UCSD-AML1 (cell line): ENCODE measurements around the gene LAIR2.
"Not testable (repeated sequence)": the region's sequence is repeated elsewhere in the genome, so short reads cannot be mapped to it uniquely, and the experiment has no call there.

ENCODE experiments used
- DNase-seq: peaks from one replicate; lab custom pipeline; 2025; ENCODE audit not compliant: unreplicated experiment; lab: John Stamatoyannopoulos, UW

The LAIR2 gene

DNA sequence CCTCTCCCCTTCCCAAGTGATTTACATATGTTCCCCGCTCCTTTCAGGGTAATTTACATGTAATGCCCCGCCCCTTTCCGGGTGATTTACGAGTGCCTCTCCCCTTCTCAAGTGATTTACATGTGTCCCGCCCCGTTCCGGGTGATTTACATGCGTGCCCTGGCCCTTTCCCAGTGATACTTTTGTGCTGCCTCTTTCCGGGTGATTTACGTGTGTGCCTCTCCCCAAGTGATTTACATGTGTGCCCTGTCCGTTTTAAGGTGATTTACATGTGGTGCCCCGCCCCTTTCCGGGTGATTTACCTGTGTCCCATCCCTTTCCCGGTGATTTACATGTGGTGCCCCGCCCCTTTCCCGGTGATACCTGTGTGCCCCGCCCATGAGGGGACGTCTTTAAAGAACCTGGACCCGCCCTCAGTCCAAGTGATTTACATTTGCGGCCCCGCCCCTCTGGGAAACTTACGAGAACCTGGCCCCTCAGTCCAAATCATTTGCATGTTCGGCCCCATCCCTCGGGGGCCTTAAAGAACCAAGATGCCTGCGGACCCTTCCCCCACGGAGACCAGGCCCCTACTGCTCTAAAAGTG, 38.5 kb upstream of the LAIR2 start:
- peak; percentile 87 for DNase-seq

DNA sequence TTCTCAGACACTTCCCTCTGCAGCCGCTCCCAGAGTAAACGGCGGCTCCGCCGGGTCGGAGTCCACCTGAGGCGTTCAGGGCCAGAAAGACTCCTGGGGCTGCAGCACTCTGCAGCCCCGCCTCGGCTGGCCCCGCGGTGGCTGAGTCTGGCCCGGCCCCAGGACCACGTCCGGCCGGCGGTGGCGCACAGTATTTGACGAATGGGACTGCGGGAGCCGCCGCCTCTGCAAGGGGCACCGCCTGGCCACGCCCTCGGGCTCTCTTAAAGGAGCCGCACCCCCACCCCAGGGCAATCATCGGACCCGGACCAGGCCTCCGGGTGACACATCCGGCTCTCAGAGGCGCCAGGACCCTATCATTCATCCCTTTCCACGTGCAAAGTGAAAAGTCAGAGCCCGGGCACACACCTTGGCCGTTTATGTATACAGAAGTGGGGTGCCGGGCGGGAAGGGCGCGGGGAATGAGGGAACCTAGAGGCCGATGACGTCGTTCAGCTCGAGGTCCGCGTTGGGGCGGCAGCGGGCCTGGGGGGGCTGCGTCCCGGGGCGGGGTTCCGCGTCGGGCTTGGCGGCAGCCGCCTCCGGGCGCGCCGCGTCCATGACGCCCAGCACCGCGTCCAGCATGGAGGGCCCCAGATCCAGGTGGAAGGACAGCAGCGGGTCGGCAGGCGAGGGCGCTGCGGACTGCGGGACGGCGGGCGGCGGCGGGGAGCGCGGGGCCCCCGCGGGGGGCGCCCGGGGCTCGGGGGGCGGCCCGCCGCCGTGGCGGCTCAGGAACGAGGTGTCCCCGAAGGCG, 37.8 kb upstream of the LAIR2 start:
- peak; percentile 92 for DNase-seq

DNA sequence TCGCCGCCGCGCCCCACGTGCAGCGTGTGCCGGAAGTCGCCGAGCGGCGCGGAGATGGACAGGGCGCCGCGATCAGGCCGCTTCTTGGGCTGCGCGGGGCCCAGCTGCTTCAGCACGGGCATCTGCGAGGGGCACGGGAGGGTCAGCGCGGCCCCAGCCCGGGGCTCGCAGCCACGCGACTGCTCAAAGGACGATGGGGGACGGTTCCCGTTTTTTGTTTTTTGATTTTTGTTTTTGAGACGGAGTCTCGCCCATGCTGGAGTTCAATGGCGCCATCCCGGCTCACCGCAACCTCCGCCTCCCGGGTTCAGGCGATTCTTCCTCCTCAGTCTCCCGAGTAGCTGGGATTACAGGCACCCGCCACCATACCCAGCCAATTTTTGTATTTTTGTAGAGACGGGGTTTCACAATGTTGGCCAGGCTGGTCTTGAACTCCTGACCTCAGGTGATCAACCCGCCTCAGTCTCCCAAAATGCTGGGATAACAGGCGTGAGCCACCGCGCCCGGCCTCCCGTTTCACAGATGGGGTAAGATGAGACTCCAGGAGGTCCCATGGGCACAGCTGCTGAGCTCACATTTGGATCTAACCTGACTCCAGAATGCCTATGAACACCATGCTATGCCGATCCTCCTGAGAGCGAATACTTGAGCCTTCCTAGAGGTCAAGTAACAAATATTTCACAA, 37.1 kb upstream of the LAIR2 start:
- DNase-seq, result no peak

DNA sequence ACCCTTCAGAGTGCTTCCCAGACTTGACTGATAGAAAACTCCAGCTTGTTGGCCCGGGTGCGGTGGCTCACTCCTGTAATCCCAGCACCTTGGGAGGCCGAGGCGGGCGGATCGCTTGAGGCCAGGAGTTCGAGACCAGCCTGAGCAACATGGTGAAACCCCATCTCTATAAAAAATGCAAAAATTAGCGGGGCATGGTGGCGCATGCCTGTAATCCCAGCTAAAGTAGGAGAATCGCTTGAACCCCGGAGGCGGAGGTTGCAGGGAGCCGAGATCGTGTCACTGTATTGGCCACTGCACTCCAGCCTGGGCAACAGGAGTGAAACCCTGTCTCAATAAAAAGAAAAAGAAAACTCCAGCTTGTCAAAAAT, 36.5 kb upstream of the LAIR2 start:
- DNase-seq, result not testable (repeated sequence)

DNA sequence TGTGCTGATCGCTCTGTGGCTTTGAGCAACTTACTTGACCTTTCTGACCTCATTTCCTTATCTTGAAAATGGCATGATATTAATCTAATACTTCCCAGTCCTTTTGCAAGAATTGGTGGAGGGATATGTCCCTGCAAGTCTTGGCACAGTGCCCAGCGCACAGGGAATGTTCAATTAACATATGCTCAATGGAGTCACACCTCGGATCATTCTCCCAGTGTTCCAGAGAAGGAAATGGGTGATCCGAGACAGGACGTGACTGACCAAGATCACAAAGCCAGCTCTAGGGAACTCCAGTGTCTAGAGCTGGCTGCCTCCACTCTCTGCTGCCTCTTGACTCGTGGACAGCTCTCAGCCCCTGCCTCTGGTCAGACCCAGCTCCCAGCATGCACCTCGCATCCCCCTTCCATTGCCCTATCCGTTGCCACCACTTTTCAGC, 33.1 kb upstream of the LAIR2 start:
- DNase-seq, result no peak

DNA sequence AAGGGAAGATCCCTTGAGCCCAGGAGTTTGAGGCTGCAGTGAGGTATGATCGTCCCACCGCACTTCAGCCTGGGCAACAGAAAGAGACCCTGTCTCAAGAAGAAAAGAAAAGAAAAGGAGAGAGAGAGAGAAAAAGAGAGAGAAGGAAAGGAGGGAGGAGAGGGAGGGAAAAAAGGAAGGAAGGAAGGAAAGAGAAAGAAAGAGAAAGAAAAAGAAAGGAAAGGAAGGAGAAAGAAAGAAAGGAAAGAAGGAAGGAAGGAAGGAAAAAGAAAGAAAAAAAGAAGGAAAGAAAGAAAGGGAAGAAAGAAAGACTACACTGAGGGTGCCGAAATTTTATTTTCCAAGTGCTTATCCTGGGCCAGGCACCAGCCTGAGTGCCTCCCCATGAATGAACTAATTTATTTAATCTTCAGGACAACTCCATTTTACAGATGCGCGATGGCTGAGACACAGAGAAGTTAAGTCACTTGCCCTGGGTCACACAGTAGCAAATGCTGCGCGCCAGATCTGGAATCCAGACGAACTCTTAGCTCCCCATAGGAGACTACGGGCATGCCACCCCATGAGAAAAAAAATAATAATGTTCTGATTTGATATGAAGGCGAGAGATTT, 32.2 kb upstream of the LAIR2 start:
- no peak for DNase-seq

DNA sequence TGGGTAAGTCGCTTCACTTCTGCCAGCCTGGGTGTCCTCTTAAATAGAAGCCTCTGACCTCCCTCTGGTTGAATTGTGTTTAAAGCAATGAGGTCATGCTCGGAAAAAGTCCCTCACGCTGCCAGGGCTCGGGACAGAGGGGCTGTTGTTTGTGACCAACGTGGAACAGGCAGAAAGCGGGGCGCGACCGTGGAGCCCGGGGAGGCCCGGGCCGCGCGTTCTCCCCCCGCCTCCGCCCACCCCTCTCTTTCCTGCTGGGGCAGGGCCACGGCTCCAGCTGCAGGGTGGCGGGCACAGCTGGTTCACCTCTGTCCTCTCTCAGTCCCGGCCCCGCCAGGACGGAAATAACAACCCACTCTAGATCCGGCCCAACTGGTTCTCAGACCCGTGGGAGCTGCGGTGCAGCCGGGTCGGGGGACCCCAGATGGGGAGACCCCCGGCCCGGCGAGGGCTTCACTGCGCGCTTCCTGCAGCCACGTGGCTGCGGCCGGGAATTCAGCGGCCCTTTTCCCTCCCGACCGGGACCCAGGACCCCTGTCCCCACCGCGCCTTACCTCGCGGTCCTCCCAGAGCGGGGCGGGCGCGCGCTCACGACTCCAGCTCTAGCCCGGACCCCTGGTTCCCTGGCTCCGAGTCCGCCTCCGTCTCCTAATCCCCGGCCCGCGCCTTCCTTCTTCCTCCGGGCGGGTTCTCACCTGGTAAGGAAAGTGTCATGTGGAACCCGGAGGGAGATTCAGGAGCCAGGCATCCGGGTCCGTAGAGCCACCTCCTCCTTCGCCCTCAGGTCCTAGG, 31.4 kb upstream of the LAIR2 start:
- DNase-seq, result no peak

DNA sequence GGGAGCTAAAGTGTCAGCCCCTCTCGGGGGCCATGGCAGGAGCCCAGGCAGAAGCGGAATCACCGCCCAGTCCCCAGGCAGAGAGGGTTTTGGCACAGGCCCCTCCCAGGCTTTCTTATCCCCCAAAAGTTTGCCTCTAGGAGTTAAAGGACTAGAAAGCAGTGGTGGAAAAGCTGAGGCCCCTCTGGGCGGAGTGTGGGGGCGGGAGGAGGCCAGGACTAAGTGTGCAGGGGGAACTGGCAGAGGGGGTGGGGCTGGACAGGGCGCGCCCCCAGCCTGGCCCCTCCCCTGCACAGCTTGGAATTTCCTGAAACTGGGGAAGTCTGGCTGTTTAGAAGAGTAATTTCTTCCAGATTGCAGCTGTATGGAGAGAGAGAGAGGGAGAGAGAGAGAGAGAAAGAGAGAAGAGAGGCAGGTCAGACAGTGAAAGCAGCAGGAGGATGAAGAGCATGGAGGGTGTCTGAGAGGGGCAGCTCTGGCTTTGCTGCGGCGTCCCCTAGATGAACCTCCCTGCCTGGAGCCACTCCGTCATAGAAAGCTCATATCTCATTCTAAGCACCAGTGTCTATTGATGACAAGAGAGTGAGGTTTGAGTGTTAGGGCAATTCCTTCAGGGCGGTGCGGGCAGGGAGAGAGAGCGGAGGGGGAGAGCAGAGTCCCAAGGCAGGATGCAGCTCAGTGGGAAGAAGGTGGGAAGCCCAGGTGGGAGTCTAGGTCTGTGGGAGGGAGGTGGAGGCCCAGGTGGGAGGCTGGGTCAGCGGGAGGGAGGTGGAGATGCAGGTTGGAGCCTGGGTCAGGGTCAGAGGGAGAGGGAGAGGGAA, 29.4 kb upstream of the LAIR2 start, which contains the start of gene CDC42EP5:
Gene CDC42EP5 (minus strand): TSS at position 226 of the 821 bp plus-strand sequence. CDS start 7,749 bp downstream, outside the sequence.
- DNase-seq, result no peak

DNA sequence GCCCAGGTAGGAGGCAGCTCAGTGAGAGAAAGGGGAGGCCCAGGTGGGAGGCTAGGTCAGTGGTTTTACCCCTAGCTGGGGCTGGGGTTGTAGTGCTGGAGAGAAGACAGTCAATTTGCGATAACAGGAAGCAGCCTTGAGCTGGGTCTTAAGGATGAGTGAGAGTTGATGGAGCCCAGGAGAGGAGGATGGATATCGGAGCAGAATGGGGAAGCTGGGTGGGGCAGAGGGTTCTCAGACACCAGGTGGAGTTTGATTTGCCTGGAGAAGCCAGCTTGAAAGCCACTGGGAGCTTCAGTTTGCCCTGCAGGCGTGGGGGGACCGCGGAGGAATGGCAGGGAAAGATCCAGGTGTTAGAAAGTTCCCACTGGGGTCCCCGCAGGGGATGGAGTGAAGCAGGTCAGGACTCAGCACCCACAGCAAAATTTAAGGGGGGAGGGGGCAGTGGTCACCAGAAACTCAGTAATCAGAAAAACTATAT, 28.7 kb upstream of the LAIR2 start:
- DNase-seq, result no peak

DNA sequence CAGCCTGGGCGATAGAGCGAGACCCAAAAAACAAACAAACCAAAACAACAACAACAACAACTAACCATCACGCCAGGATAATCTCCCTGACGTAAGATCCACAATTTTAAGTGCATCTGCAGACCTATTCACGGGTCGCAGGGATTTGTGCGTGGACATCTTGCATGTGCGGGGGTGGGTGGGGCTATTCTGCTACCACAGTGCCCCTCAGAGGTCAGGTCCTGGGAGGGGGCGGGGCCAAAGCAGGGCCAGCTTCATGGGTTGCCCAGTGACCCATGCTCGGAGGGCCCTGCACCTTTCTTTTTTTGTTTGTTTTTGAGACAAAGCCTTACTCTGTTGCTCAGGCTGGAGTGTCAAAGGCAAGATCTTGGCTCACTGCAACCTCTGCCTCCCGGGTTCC, 26.9 kb upstream of the LAIR2 start:
- DNase-seq, result no peak

DNA sequence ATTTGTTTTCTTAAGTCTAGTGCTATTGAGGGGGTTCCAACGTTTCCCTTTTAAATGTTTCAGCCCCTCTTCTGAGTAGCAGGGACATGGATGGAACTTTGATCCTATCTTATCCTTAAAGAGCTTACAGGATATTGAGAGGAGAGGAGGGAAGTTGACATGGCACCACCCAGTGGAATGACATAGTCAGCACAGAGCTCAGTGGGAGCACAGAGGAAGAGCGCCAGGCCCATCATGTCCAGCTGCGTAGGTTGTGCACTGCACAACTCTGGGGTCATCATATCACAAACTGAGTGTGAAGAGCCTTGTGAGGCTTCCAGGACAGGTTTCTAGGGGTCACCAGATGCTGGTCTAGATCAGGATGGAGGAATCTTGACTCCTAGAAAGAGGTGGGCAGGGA, 25.0 kb upstream of the LAIR2 start:
- DNase-seq, result no peak

DNA sequence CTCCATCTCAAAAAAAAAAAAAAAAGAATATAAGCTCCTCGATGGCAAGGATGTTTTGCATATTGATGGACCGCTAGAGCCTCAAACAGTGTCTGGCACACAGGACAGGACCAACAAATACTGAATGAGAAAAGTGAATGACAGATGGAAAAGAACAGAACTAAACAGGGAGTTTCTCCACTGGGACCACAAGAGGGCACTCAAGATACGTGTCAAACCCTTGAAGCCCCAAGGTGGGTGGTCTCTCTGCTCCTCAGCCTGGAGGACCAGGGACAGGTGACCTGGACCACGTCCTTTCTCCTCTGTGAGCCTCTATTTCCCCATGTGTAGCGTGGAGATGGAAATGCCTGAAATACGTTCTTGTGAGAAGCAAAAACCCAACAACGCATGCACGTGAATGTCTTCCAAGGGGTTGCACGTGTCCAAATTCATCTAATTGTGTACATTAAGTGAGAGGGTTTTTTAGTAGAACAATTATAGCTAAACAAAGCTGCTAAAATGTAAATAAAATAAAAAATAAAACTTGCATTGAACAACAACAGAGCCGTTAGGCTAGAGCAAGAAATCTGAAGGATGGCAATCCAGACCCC, 23.9 kb upstream of the LAIR2 start:
- DNase-seq, result peak; percentile 26

DNA sequence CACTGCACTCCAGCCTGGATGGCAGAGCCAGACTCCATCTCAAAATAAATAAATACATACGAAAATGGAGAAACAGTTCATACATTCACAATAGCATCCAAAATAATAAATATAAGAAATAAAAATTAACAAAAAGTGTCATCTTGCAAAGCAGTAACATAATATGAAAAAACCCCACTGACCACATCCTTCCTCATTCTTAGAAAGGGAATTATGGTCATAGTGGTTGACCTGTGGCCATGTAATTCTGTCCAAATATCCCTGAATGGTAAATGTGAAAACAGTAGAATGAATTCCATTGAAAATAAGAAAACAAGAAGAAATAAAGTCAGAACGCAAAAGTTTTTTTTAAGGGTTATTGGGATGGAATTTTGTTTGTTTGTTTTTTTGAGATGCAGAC, 22.6 kb upstream of the LAIR2 start:
- no peak for DNase-seq

DNA sequence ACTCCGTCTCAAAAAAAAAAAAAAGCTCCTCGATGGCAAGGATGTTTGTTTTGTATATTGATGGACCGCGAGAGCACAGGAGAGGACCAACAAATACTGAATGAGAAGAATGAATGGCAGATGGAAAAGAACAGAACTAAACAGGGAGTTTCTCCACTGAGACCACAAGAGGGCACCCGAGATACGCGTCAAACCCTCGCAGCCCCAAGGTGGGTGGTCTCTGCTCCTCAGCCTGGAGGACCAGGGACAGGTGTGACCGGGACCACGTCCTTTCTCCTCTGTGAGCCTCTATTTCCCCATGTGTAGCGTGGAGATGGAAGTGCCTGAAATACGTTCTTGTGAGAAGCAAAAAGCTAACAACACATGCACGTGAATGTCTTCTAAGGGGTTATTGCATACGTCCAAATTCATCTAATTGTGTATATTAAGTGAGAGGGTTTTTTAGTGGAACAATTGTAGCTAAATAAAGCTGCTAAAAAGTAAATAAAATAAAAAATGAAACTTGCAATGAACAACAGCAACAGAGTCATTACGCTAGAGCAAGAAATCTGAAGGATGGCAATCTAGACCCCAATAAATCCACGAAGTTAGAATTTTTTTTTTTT, 21.2 kb upstream of the LAIR2 start:
- peak; percentile 43 for DNase-seq

DNA sequence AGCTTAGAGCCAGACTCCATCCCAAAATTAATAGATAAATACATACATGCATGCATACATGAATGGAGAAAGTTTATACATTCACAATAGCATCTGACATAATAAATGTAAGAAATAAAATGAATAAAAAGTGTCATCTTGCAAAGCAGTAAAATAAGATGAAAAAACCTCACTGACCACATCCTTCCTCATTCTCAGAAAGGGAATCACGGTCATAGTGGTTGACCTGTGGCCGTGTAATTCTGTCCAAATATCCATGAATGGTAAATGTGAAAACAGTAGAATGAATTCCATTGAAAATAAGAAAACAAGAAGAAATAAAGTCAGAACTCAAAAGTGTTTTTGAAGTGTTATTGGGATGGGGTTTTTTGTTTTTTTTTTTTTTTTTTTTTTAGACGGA, 19.7 kb upstream of the LAIR2 start:
- no peak for DNase-seq

DNA sequence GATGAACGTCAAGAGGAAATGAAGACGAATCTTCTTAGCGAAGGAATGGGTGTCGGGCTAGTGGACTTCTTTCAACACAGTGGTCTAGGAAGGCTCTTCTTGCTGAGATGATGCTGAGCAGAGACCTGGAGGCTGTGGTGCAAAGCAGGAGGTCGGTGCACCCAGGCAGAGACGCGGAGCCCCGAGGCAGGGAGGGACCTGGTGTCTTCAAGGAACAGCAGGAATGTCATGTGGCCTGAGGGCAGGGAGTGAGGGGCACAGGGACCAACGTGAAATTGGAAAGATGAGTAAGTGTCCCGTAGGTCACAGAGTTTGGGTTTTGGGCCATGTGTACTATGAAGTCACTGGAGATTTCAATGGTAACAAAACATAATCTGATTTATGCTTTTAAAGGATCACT, 18.2 kb upstream of the LAIR2 start:
- DNase-seq, result no peak

DNA sequence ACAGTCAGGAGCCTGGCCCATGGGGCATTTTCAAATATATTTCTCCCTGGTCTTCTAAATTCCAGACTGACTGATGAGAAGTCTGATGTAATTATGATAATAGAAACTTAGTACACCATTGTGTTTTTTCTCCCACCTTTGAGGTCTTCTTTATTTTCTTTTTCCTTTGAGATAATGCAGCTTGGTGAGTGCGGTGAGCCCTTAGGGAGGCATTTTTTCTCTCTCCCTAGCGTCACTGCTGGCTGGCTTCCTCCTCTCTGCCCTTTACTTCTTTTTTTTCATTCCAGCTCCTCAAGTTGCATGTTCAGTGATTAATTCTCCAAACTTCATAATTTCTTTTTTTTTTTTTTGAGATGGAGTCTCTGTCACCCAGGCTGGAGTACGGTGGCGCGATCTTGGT, 16.8 kb upstream of the LAIR2 start:
- DNase-seq, result no peak

DNA sequence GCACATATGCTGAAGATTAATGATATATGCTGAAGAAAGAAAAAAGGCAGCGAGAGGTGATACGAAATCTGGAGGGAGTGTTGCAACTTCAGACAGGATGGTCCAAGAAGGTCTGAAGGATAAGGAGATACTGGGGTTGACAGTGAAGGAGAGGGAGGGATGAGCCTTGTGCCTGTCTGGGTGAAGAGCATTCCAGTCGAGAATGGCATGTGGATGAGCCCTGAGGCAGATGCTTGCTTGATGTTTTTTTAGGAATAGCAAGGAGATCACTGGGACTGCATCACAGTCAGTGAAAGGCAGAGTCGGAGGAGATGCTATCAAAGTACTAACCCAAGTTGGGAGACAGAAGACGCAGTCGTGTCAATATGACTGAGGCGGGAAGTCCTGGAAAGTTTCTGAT, 13.3 kb upstream of the LAIR2 start:
- DNase-seq, result no peak

DNA sequence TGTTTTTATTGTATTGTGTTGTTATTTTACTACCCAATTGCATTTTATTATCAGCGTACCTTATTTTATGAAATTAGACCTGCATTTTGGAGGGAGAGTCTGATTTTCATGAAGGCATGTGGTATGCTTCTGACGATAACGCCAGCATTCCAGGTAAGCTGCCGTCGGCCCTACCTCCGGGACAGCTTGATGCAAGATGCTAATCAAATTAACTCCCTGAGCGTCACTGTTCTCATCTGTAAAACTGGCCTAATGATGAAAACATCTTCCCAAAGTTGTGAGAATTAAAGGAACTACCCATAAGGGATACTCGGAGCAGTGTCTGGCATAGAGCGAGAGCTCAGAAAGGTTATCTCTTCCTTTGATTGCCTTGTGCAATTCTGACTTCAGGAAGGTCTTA, 12.9 kb upstream of the LAIR2 start:
- DNase-seq, result no peak
